ENCODE measurements around the gene TMEM167B.
"Not testable (repeated sequence)": the region's sequence is repeated elsewhere in the genome, so short reads cannot be mapped to it uniquely, and the experiment has no call there.

Gene TMEM167B
- long read RNA-seq, donor 1, transcript TMEM167B-201 (3 exons, 3,730 nt) = major isoform, 10 of 12 reads
- long read RNA-seq, donor 1, partial matches to known transcripts = 0 of 12 reads
- long read RNA-seq, donor 1, other reads (novel, unspliced or antisense) = 0 of 12 reads
- long read RNA-seq, donor 2, transcript TMEM167B-201 (3 exons, 3,730 nt) = major isoform, 10 of 12 reads
- long read RNA-seq, donor 2, partial matches to known transcripts = 0 of 12 reads
- long read RNA-seq, donor 2, other reads (novel, unspliced or antisense) = 0 of 12 reads
- long read RNA-seq, donor 3, transcript TMEM167B-201 (3 exons, 3,730 nt) = major isoform, 9 of 10 reads
- long read RNA-seq, donor 3, partial matches to known transcripts = 0 of 10 reads
- long read RNA-seq, donor 3, other reads (novel, unspliced or antisense) = 0 of 10 reads
- long read RNA-seq, donor 4, transcript TMEM167B-201 (3 exons, 3,730 nt) = major isoform, 19 of 21 reads
- long read RNA-seq, donor 4, partial matches to known transcripts = 0 of 21 reads
- long read RNA-seq, donor 4, other reads (novel, unspliced or antisense) = 0 of 21 reads
- long read RNA-seq, donor 5, transcript TMEM167B-201 (3 exons, 3,730 nt) = major isoform, 15 of 15 reads
- long read RNA-seq, donor 5, partial matches to known transcripts = 0 of 15 reads
- long read RNA-seq, donor 5, other reads (novel, unspliced or antisense) = 0 of 15 reads
- long read RNA-seq, donor 6, transcript TMEM167B-201 (3 exons, 3,730 nt) = major isoform, 15 of 16 reads
- long read RNA-seq, donor 6, partial matches to known transcripts = 0 of 16 reads
- long read RNA-seq, donor 6, other reads (novel, unspliced or antisense) = 0 of 16 reads
- long read RNA-seq, donor 7, transcript TMEM167B-201 (3 exons, 3,730 nt) = major isoform, 20 of 21 reads
- long read RNA-seq, donor 7, partial matches to known transcripts = 0 of 21 reads
- long read RNA-seq, donor 7, other reads (novel, unspliced or antisense) = 0 of 21 reads
- long read RNA-seq, donor 8, transcript TMEM167B-201 (3 exons, 3,730 nt) = major isoform, 12 of 13 reads
- long read RNA-seq, donor 8, partial matches to known transcripts = 0 of 13 reads
- long read RNA-seq, donor 8, other reads (novel, unspliced or antisense) = 0 of 13 reads

DNA sequence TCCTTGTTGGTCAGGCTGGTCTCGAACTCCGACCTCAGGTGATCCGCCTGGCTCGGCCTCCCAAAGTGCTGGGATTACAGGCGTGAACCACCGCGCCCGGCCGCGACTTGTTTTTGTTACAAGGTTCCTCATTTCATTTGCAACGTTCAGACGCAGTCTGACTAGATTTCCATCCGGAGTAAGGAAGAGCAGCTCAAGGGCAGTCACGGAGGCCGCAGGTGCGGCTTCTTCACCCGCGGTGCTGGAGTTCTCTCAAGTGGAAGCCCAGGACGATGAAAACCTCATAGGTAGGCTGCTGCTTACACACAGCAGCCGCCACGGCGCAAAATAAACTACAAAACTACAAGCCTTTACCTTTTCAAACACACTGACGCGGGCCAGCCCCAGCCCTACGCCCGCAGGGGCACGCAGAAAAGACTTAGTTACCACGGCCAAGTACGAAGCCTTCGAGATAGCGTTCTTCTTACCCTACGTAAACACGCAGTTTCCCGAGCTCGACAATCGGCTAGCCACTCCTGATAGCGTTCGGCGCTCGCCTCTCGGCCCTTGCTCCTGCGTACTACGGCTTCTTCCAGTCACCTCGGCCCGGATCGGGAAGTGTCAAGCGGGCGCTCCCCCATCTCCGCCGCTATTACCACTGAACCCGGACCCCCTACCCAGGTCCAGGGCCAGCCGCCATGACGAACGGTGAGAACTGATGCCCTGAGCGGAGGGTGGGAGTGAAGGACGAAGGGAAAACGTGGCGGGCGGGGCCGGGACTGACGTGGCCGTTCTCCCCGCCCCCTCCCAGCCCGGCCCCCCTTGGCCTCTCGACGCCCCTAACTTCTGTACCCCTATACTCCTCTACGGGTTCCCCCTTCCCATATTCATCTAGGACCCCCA, at the start of gene TMEM167B:
TMEM167B (plus strand) TSS at position 569 of the 882 bp plus-strand sequence; CDS start at position 678, 109 bp downstream.
- peak; percentile 95 for DNase-seq

GRCh38 chr1:109040989-109041620, 49.5 kb upstream of the TMEM167B start:
- no peak for DNase-seq

GRCh38 chr1:109041621-109042468, 48.7 kb upstream of the TMEM167B start, which contains the start of gene WDR47:
TSS of gene WDR47 (minus strand) at chr1:109042102. CDS start at chr1:109023512, 18,590 bp downstream.
- DNase-seq = peak; percentile 90

DNA sequence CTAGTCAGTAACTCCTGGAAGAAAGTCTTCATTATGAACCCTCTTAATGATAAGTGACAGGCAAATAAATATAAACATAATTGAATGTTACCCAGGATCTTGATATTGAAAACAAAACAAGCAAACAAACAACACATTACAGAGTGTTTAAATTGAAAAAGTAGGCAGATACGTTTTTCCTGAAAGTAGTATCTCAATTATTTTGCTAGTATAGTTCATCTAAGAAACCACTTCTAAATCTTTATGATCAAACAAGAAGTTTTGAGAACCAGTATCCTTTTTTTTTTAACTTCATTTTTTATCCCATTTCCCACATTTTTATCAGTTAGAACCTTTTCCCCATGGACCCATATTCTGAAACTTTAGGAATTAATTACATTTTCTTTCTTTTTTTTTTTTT, 45.0 kb upstream of the TMEM167B start:
- no peak for DNase-seq

GRCh38 chr1:109046671-109047070, 43.9 kb upstream of the TMEM167B start:
- DNase-seq = no peak

DNA sequence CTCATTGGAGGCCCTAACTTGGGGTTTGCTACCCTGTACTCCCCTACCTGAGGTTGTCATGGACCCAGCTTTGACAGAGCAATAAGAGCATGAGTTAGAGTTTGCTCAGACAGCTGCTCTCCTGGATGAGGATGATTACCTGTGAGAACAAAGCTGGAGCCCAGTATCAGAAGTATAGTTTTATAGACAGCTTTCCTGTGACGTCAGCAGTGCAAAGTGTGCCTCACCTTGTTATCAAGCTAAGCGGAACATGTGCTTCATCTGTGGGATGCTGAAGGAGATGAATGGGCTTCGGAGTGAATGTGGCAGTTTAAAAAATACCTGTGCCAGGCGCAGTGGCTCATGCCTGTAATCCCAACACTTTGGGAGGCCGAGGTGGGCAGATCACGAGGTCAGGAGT, 43.2 kb upstream of the TMEM167B start:
- DNase-seq = no peak

- no peak for DNase-seq
Observed at GRCh38 chr1:109048335-109048734, 42.2 kb upstream of the TMEM167B start.

DNA sequence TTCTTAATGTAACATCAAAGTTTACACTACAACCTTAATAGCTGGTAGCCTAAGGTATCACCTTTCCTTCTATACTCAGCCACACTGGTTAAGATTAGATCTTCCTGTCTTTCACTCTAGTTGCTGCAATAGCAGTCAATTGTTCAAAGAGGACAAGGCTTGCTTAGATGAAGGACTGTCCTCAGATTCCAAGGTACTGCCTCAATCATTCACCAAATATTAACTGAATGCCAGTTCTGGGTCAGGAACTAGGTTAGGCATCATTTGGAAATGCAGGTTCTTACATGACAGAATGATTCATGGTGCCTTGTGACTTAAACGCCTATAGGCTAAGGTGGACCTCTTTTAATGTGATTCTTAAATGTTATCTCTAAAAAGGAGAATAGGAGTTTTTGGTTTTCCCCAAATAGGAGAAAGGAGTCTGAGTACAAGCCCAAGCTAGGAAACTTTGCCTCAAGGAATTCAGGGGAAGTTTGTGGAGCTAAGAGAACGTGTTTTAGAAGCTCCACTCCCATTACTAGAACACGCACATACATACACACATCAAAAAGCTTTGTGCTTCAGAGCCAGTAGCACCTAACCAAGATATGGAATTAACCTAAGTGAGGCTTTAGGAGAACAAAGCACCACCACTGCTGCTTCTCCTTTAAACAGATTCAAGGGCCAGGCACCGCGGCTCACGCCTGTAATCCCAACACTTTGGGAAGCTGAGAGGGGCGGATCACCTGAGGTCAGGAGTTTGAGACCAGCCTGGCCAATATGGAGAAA, 40.2 kb upstream of the TMEM167B start:
- DNase-seq = peak; percentile 16

- not testable (repeated sequence) for DNase-seq
Observed at GRCh38 chr1:109052145-109052544, 38.4 kb upstream of the TMEM167B start.

DNA sequence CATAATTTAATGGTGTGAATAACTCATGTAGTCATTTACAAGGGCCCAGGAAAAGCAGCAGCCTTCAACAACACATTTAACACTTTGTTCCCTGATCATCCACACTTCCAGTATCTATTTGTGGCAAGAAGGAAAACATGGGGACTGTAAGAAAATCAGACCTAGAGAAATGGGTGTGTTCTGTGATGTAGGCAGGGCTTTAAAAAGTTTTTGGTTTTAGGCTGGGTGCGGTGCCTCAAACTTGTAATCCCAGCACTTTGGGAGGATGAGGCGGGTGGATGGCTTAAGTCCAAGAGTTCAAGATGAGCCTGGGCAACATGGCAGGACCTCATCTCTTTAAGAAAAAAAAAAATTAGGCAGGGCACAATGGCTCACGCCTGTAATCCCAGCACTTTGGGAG, 34.5 kb upstream of the TMEM167B start:
- DNase-seq = no peak

- no peak for DNase-seq
Observed at GRCh38 chr1:109059026-109059425, 31.5 kb upstream of the TMEM167B start.

DNA sequence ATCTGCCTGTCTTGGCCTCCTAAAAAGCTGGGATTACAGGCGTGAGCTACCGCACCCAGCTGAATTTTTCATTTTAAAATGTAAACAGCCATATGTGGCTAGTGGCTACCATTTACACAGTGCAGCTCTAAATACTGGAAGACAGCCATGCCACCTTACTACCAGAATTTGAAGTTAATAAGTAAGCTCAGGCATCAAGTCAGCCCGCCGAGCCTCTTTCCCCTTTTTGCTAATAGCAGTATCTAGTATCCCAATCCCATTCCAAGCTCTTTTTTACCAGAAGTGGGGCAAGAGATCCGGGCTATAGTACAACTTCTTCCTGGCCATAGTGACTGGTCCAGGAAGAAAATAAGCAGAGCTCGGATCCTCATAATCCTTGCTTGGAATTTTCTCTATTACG, 29.9 kb upstream of the TMEM167B start:
- DNase-seq = no peak

DNA sequence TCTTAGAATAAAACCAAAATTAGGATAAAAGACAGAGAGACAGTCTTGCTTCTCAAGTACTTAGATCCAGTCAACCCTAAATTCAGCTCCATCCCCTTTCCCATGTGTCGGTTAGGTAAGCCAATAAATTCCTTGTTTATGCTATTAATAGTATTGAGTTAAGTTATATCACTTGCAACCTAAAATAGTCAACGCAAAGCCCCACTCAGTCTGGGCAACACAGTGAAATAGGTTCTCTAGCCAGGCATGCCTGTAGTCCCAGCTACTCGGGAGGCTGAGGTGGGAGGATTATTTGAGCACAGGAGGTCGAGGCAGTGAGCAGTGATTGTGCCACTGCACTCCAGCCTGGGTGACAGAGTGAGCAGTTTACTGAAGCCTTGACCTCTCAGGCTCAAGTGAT, 29.4 kb upstream of the TMEM167B start:
- DNase-seq = no peak

DNA sequence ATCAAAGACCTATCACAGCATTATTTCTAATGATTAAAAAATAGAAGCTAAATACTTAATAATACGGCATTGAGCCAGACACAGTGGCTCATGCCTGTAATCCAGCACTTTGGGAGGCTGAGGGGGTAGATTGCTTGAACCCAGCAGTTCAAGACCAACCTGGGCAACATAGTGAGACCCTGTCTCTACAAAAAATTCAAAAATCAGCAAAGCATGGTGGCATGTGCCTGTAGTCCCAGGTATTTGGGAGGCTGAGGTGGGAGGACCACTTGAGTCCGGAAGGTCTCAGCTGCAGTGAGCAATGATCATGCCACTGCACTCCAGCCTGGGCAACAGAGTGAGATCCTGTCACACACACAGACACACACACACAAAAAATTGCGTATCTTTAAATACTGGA, 25.4 kb upstream of the TMEM167B start:
- no peak for DNase-seq

DNA sequence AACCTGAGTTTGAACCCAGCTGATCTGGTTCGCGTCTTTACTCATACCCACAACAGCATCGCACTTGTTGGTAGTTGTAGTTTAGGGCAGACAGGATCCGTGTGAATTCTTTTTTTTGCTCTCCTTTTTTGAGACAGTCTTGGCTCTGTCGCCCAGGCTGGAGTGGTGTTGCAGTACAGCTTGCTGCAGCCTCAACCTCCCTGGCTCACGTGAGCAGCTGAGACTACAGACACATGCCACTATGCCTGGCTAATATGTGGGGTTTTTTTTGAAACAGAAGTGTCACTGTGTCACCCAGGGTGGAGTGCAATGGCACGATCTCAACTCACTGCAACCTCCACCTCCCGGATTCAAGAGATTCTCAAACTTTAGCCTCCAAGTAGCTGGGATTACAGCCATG, 22.7 kb upstream of the TMEM167B start:
- DNase-seq = no peak

GRCh38 chr1:109069294-109069693, 21.3 kb upstream of the TMEM167B start:
- no peak for DNase-seq

DNA sequence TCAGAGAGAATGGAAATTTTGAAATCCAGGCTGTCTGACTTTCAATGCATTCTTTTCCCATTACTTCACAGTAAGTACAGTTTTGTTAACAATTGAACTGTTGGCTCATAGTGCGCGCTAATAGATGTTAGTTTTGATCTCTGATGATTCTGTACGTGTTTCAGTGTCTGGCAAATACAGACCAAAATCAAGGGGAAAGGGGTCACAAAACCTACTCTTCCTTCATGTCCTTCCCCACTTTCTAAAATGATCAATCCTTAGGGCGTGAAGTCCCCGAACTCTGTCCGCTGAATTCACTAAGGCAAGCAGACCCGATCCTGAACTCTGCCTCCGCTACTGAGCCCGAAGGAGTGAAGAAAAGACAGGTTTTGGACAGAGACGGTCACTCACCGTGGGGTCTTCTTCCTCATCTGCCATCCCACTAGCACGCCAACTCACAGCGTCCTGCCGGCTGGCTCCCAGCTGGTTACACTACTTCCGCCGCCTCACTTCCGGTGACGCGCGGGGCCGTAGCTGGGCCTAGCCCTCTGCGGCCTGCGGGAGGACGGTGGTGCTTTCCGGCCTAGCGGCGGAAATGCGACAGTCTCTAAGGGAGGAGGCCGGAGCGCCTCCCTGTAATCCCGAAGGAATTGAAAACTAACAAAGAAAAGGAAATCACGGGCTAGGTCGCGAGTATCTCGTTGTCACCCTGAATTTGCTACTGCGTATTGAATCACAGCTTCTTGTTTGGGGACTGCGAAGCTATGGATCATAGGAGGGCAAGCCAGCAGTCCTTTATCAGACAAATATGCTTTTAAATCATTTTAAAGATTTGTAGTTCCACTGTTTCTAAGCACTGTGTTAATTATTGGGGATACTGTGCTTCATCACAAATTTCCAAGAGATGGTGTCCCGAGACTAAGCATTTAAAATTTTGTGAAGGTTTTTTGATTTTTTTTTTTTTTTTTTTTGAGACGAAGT, 14.8 kb upstream of the TMEM167B start, which contains the start of gene TAF13:
TAF13 (minus strand) TSS at position 473 of the 960 bp plus-strand sequence; CDS start at position 417, 56 bp downstream.
- peak; percentile 87 for DNase-seq

- DNase-seq = no peak
Observed at GRCh38 chr1:109078317-109078716, 12.2 kb upstream of the TMEM167B start.

All from right kidney (tissue), 9 donors.